ENCODE data around the gene PLCL2.

The PLCL2 gene

DNA sequence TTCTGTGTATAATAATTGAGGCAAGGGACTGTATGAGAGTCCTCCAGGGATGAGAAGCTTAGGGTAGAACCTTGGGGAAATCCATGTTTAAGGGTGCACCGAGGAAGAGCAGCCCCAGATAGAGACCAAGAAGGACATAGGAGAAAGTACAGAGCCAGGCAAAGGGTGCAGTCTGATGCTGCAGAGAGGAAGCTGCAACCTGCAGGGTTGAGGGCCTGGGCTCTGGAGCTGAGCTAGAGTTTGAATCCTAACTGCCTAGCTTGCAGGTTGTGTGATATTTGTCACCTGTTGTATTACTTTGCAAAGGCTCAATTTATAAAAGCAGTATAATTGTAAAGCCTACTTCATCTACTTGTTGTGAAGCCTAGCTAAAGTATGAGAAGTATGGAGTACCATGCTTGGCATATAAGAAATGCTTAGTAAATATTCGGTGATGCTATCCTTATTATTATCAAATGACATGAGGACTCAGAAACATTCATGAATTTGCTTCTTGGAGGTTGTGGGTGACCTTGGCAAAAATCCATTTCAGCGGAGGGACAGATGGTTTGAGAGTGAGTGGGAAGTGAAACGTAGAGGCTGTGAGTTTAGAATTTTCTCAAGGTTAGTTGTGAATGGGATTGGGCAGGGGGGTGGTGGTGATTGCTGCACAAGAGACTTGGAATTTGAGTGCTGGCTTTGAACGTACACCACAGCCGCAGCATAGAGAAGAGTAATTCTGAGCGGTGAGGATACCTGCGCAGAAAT, 43.8 kb downstream of the PLCL2 start:
- H3K4me3 ChIP-seq (ENCODE audit: low read depth, low read length): no peak overlapping the region
- TF ChIP-seq, protein P1, sequence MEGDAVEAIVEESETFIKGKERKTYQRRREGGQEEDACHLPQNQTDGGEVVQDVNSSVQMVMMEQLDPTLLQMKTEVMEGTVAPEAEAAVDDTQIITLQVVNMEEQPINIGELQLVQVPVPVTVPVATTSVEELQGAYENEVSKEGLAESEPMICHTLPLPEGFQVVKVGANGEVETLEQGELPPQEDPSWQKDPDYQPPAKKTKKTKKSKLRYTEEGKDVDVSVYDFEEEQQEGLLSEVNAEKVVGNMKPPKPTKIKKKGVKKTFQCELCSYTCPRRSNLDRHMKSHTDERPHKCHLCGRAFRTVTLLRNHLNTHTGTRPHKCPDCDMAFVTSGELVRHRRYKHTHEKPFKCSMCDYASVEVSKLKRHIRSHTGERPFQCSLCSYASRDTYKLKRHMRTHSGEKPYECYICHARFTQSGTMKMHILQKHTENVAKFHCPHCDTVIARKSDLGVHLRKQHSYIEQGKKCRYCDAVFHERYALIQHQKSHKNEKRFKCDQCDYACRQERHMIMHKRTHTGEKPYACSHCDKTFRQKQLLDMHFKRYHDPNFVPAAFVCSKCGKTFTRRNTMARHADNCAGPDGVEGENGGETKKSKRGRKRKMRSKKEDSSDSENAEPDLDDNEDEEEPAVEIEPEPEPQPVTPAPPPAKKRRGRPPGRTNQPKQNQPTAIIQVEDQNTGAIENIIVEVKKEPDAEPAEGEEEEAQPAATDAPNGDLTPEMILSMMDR (IDR thresholded peaks at IDR 0.05; ENCODE audit: control insufficient read depth, extremely low read depth, insufficient read depth): no peak
- no peak for DNase-seq (ENCODE audit: low read depth)

DNA sequence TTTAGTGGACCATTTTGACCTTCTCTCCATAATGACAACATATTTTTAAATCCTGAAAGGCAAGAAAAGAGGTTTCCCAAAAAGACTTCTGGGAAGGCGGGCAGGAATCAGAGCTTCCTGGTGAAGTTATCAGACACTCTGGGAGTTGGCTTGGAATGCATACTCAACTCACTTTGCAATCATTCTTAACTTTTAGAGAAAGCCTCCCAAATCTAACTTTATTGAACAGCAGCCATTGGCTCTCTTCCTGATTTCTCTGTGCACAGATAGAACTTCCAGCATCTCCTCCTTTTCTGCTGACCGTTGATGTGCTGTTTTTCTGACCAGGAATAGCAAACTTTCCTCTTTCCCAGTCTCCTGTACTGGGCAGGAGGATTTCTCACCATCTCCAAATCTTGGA, 44.6 kb downstream of the PLCL2 start:
- no peak for DNase-seq (ENCODE audit: low read depth)
- no peak overlapping the region for H3K4me3 ChIP-seq (ENCODE audit: low read depth, low read length)
- TF ChIP-seq, protein P1 (IDR thresholded peaks at IDR 0.05; ENCODE audit: control insufficient read depth, extremely low read depth, insufficient read depth): no peak

DNA sequence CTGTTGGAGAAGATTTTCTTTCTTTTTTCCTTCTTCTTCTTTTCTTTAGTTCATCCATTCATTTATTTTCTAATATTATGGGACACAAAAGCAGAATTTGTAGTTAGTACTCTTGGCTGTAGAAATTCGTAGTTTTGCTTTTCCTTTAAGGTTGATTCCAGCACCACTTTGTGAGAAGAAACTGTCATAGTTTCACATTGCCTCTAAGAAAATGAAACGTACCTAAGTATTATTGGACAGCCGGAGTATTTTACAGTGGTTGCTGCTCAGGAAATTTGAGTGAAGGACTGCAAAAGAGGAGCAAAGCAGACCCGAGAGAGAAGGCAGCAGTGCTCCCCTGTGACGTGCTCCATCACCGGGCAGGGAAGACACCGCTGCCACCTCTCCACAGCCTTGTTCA, 48.1 kb downstream of the PLCL2 start:
- no peak overlapping the region for H3K4me3 ChIP-seq (ENCODE audit: low read depth, low read length)
- DNase-seq (ENCODE audit: low read depth): no peak
- TF ChIP-seq, protein P1 (IDR thresholded peaks at IDR 0.05; ENCODE audit: control insufficient read depth, extremely low read depth, insufficient read depth): no peak

DNA sequence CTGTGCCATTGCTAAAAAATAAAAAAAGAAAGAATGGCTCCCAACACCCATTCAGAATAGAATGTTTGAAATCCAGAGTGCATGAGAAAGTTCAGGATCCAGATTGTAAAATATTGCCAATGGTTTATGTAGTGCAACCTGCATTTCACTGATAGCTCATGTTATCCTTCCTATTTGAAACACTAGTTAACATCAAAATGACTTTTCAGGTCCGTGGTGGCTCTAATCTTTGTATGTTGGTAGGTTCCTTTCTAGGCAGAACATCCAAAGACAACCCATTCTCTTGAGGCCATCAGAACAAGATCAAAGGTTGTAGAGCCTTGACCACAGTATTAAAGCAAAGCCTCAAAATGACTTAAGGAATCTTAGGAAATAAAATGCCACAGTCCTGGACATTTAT, 51.0 kb downstream of the PLCL2 start:
- TF ChIP-seq, protein P1 (IDR thresholded peaks at IDR 0.05; ENCODE audit: control insufficient read depth, extremely low read depth, insufficient read depth): no peak
- H3K4me3 ChIP-seq (ENCODE audit: low read depth, low read length): no peak overlapping the region
- no peak for DNase-seq (ENCODE audit: low read depth)

DNA sequence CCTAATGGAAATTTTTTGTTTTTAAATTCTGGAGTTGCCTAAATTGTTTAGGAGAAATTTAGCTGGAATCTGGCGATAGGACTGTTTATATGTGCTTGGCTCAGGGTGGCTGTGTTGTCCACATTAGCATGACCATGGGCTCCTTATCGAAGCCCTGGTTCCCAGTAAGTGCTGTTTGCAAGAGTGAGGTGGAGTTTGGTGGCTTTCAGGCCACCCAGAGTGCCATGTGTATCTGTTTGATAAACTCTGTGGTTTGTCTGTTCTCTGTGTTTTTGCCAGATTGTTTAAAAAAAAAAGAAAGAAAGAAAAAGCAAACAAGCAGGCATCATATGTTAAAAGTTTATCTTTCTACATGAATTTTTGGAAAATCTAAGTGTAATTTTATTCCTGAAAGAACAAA, 51.5 kb downstream of the PLCL2 start:
- H3K4me3 ChIP-seq (ENCODE audit: low read depth, low read length): no peak overlapping the region
- TF ChIP-seq, protein P1 (IDR thresholded peaks at IDR 0.05; ENCODE audit: control insufficient read depth, extremely low read depth, insufficient read depth): no peak
- no peak for DNase-seq (ENCODE audit: low read depth)

DNA sequence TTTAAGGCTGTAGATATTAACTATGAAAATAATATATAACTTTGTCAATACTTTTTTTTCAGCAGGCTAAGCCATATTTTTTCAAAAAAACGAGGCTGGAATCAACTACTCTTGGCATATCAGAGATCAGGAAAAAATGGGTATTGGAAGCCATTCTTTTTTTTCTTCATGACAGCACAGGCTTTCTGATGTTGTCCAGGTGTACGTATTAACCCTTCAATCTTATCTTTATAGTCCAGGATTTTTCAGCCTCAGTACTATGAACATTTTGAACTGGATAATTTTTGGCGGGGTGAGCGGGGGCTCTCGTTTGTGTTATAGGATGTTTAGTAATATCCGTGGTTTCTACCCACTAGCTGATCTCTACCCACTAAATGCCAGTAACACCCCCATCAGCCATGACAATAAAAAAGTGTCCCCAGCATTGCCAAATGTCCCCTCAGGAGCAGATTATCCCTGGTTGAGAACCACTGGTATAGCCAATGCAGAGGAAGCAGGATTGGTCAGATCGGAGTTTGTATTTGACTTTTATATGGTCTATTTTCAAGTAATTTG, 52.0 kb downstream of the PLCL2 start:
- no peak for DNase-seq (ENCODE audit: low read depth)
- TF ChIP-seq, protein P1 (IDR thresholded peaks at IDR 0.05; ENCODE audit: control insufficient read depth, extremely low read depth, insufficient read depth): no peak
- no peak overlapping the region for H3K4me3 ChIP-seq (ENCODE audit: low read depth, low read length)
